ENCODE data around the gene SERPINE2. TPM values are rescaled to one million over a fixed set of nuclear protein-coding genes. Genes with fewer than 3 reads are reported as not detected.

SERPINE2 gene
- total RNA-seq, 1 donor from 2014 or later: 25.1 TPM

- Mint-ChIP-seq H3K27ac (peak overlapping the region; percentile 6), H3K9me3 (ENCODE audit: low read depth) (no peaks in the 10 kb centered on the region), H3K36me3 (ENCODE audit: insufficient read depth) (no peaks in the 10 kb centered on the region), H3K4me1 (ENCODE audit: low read depth) (peaks cover 15% of the 10 kb centered on the region), H3K4me3 (ENCODE audit: low read depth) (peak overlapping the region; percentile 86), H3K27me3 (peaks cover 55% of the 10 kb centered on the region)
- peak; percentile 51 for DNase-seq (ENCODE audit: low spot score, unreplicated experiment)
- no peak for TF ChIP-seq CTCF (IDR thresholded peaks at IDR 0.05; ENCODE audit: unreplicated experiment)
These were observed 847 bp downstream of the SERPINE2 start for GRCh38 chr2:224038049-224038829.

- Mint-ChIP-seq H3K9me3 (ENCODE audit: low read depth) (no peaks in the 10 kb centered on the region), H3K27ac (no peak overlapping the region), H3K4me1 (ENCODE audit: low read depth) (peaks cover 15% of the 10 kb centered on the region), H3K4me3 (ENCODE audit: low read depth) (peak overlapping the region; percentile 45), H3K36me3 (ENCODE audit: insufficient read depth) (no peaks in the 10 kb centered on the region), H3K27me3 (peaks cover 41% of the 10 kb centered on the region)
- TF ChIP-seq CTCF (IDR thresholded peaks at IDR 0.05; ENCODE audit: unreplicated experiment): no peak
- no peak for DNase-seq (ENCODE audit: low spot score, unreplicated experiment)
These were observed 2.2 kb downstream of the SERPINE2 start for GRCh38 chr2:224036731-224037361.

GRCh38 chr2:224034017-224034416 lies 5.1 kb downstream of the SERPINE2 start:
- no peak for TF ChIP-seq CTCF (IDR thresholded peaks at IDR 0.05; ENCODE audit: unreplicated experiment)
- Mint-ChIP-seq H3K27me3 (peaks cover 20% of the 10 kb centered on the region), H3K4me1 (ENCODE audit: low read depth) (peaks cover 15% of the 10 kb centered on the region), H3K4me3 (ENCODE audit: low read depth) (no peak overlapping the region), H3K9me3 (ENCODE audit: low read depth) (no peaks in the 10 kb centered on the region), H3K27ac (no peak overlapping the region), H3K36me3 (ENCODE audit: insufficient read depth) (no peaks in the 10 kb centered on the region)
- no peak for DNase-seq (ENCODE audit: low spot score, unreplicated experiment)

- no peaks in the 10 kb centered on the region for H3K9me3 Mint-ChIP-seq (ENCODE audit: low read depth)
- no peaks in the 10 kb centered on the region for H3K36me3 Mint-ChIP-seq (ENCODE audit: insufficient read depth)
- H3K4me1 Mint-ChIP-seq (ENCODE audit: low read depth): peaks cover 15% of the 10 kb centered on the region
- H3K4me3 Mint-ChIP-seq (ENCODE audit: low read depth): no peak overlapping the region
- peaks cover 20% of the 10 kb centered on the region for H3K27me3 Mint-ChIP-seq
- no peak for TF ChIP-seq CTCF (IDR thresholded peaks at IDR 0.05; ENCODE audit: unreplicated experiment)
- no peak overlapping the region for H3K27ac Mint-ChIP-seq
- DNase-seq (ENCODE audit: low spot score, unreplicated experiment): no peak
These were observed 5.5 kb downstream of the SERPINE2 start for GRCh38 chr2:224033601-224034000.

- DNase-seq (ENCODE audit: low spot score, unreplicated experiment): no peak
- Mint-ChIP-seq H3K9me3 (ENCODE audit: low read depth) (no peaks in the 10 kb centered on the region), H3K4me1 (ENCODE audit: low read depth) (peaks cover 8% of the 10 kb centered on the region), H3K36me3 (ENCODE audit: insufficient read depth) (no peaks in the 10 kb centered on the region), H3K27ac (no peak overlapping the region), H3K27me3 (peaks cover 12% of the 10 kb centered on the region), H3K4me3 (ENCODE audit: low read depth) (no peak overlapping the region)
- no peak for TF ChIP-seq CTCF (IDR thresholded peaks at IDR 0.05; ENCODE audit: unreplicated experiment)
These were observed 6.8 kb downstream of the SERPINE2 start for GRCh38 chr2:224032283-224032682.
